Neural cell (in vitro differentiated cells): Measurements from ENCODE around the gene FAR2.

Source experiments
- CTCF ChIP-seq: fragments of 450-650 bp; IDR thresholded peaks from 2 replicates; pipeline ENCODE4 v1.5.1; 2014; ENCODE audit warnings: antibody characterized with exemption, mild to moderate bottlenecking, moderate library complexity; ENCODE audit not compliant: poor library complexity, severe bottlenecking
- EP300 ChIP-seq: fragments of 450-650 bp; conservative IDR thresholded peaks from 2 replicates; pipeline ENCODE4 v1.6.1; 2014; ENCODE audit warnings: antibody characterized with exemption, mild to moderate bottlenecking, moderate library complexity; ENCODE audit not compliant: poor library complexity, severe bottlenecking
- EZH2 ChIP-seq: fragments of 200-600, 300-800 bp; shearing (Covaris generic), sonication (generic); IDR thresholded peaks from 2 replicates; pipeline ENCODE4 v1.6.1; 2014; ENCODE audit warnings: antibody characterized with exemption, low read length, borderline replicate concordance, mild to moderate bottlenecking; ENCODE audit not compliant: insufficient read depth, poor library complexity, severe bottlenecking
- MXI1 ChIP-seq: fragments of 450-650 bp; conservative IDR thresholded peaks from 2 replicates; pipeline ENCODE4 v1.6.1; 2014; ENCODE audit warnings: antibody characterized with exemption, mild to moderate bottlenecking; ENCODE audit not compliant: poor library complexity, severe bottlenecking
- POLR2AphosphoS5 ChIP-seq: IDR thresholded peaks from 2 replicates; pipeline ENCODE4 v1.6.1; 2012
- RAD21 ChIP-seq: fragments of 450-650 bp; conservative IDR thresholded peaks from 2 replicates; pipeline ENCODE4 v1.6.1; 2014; ENCODE audit warnings: antibody characterized with exemption, mild to moderate bottlenecking, moderate library complexity
- REST ChIP-seq: IDR thresholded peaks from 2 replicates; pipeline ENCODE4 v1.6.1; 2012; ENCODE audit warnings: borderline replicate concordance
- SMC3 ChIP-seq: fragments of 450-650 bp; conservative IDR thresholded peaks from 2 replicates; pipeline ENCODE4 v1.6.1; 2014; ENCODE audit warnings: antibody characterized with exemption, mild to moderate bottlenecking, moderate library complexity; ENCODE audit not compliant: poor library complexity

- TF ChIP-seq EP300 (no peak), CTCF (no peak), REST (no peak), MXI1 (no peak), SMC3 (no peak), EZH2 (no peak), RAD21 (no peak), POLR2AphosphoS5 (no peak)
These were observed 89.8 kb downstream of the FAR2 start for GRCh38 chr12:29238822-29239291.
